SK-N-SH (cell line): ENCODE data around the gene MAST2. TPM values are rescaled to one million over a fixed set of nuclear protein-coding genes. Genes with fewer than 3 reads are reported as not detected.

ENCODE experiments used
- CTCF ChIA-PET: fragments of 300-600, 350-600 bp; formaldehyde crosslinking; extraction: SDS; loops from one replicate; lab custom pipeline; 2021; lab: Yijun Ruan, JAX
- POLR2A ChIA-PET: fragments of 350-600 bp; sonication (Branson Sonifier 250); formaldehyde crosslinking; extraction: SDS; loops from one replicate; lab custom pipeline; 2020; ENCODE audit warnings: antibody characterized with exemption, inconsistent platforms; lab: Yijun Ruan, JAX
- DNase-seq: peaks from one replicate; pipeline ENCODE4 v3.0.0; 2012
- H2AFZ ChIP-seq: fragments of 200-600 bp; sonication (generic); 2 replicates; pipeline ENCODE4 v1.8.1; 2016; ENCODE audit warnings: antibody characterized with exemption, mild to moderate bottlenecking, low read depth
- H3F3A ChIP-seq: fragments of 200-600 bp; sonication (generic); replicated peaks from 2 replicates; pipeline ENCODE3; 2016; ENCODE audit warnings: antibody characterized with exemption, mild to moderate bottlenecking; ENCODE audit not compliant: insufficient read depth
- H3K27ac ChIP-seq, 2 experiments: fragments of 200-500 bp in 1 of 2; fragments of 200-600 bp in 1 of 2; sonication (Bioruptor generic) in 1 of 2; sonication (generic), shearing (Covaris generic) in 1 of 2; 2 replicates each; pipeline versions ENCODE4 v1.5.1 to v1.6.1; 2014 to 2016; ENCODE audit warnings: low read depth in 2 of 2, inconsistent platforms in 1 of 2, low read length in 1 of 2, mild to moderate bottlenecking in 1 of 2, mixed read lengths in 1 of 2
- H3K27me3 ChIP-seq: fragments of 200-600 bp; sonication (generic), shearing (Covaris generic); 2 replicates; pipeline ENCODE4 v1.6.1; 2016; ENCODE audit warnings: mixed run types; ENCODE audit not compliant: insufficient read depth
- H3K36me3 ChIP-seq, 2 experiments: fragments of 200-500 bp in 1 of 2; fragments of 200-600 bp in 1 of 2; sonication (Bioruptor generic) in 1 of 2; sonication (generic) in 1 of 2; replicated peaks in 1 of 2; 2 replicates each; pipeline versions ENCODE3 to v1.5.1; 2014 to 2016; ENCODE audit warnings: low read length in 1 of 2, mild to moderate bottlenecking in 1 of 2; ENCODE audit not compliant: insufficient read depth in 2 of 2, control insufficient read depth in 1 of 2
- H3K4me1 ChIP-seq, 2 experiments: fragments of 200-500 bp in 1 of 2; fragments of 200-600 bp in 1 of 2; sonication (Bioruptor generic) in 1 of 2; sonication (generic), shearing (Covaris generic) in 1 of 2; 2 replicates each; pipeline versions ENCODE4 v1.5.1 to v1.6.1; 2014 to 2016; ENCODE audit warnings: low read depth in 1 of 2, low read length in 1 of 2, mixed run types in 1 of 2; ENCODE audit not compliant: insufficient read depth in 2 of 2, control insufficient read depth in 1 of 2
- H3K4me2 ChIP-seq: fragments of 200-600 bp; sonication (generic), shearing (Covaris generic); 2 replicates; pipeline ENCODE4 v1.6.1; 2017; ENCODE audit warnings: mixed run types
- H3K4me3 ChIP-seq, 2 experiments: fragments of 200-500 bp in 1 of 2; fragments of 200-600 bp in 1 of 2; sonication (Bioruptor generic) in 1 of 2; sonication (generic), shearing (Covaris generic) in 1 of 2; 2 replicates each; pipeline versions ENCODE4 v1.5.1 to v1.8.1; 2014 to 2016; ENCODE audit warnings: low read depth in 2 of 2, inconsistent platforms in 1 of 2, low read length in 1 of 2, mild to moderate bottlenecking in 1 of 2, mixed read lengths in 1 of 2, moderate library complexity in 1 of 2
- H3K79me2 ChIP-seq: fragments of 200-600 bp; sonication (generic); 2 replicates; pipeline ENCODE4 v1.8.1; 2017; ENCODE audit warnings: mild to moderate bottlenecking; ENCODE audit not compliant: insufficient read depth
- H3K9ac ChIP-seq: fragments of 200-600 bp; sonication (generic); 2 replicates; pipeline ENCODE4 v1.6.1; 2017; ENCODE audit warnings: mixed run types
- H3K9me2 ChIP-seq: fragments of 200-600 bp; sonication (generic); 2 replicates; pipeline ENCODE4 v1.6.1; 2017; ENCODE audit warnings: mixed run types
- H3K9me3 ChIP-seq: fragments of 200-600 bp; sonication (generic); 2 replicates; pipeline ENCODE4 v1.6.1; 2017; ENCODE audit warnings: mixed run types, mild to moderate bottlenecking, moderate library complexity
- H4K20me1 ChIP-seq: fragments of 200-600 bp; sonication (generic); 2 replicates; pipeline ENCODE4 v1.6.1; 2017; ENCODE audit warnings: mild to moderate bottlenecking, mixed run types; ENCODE audit not compliant: insufficient read depth
- ELF1 ChIP-seq: IDR thresholded peaks from 2 replicates; pipeline ENCODE4 v1.4.0; 2012
- EP300 ChIP-seq, 2 experiments: IDR thresholded peaks; 2 replicates each; pipeline versions ENCODE4 v1.4.0 to v1.6.1; 2012; ENCODE audit warnings: borderline replicate concordance in 1 of 2, low read depth in 1 of 2, low read length in 1 of 2
- EZH2phosphoT487 ChIP-seq: fragments of 200-600 bp; sonication (generic); IDR thresholded peaks from 2 replicates; pipeline ENCODE4 v1.6.1; 2017; ENCODE audit warnings: low read depth, mixed run types, mild to moderate bottlenecking, antibody characterized with exemption, moderate library complexity, borderline replicate concordance
- GATA2 ChIP-seq: sonication (generic); formaldehyde crosslinking; IDR thresholded peaks from 2 replicates; pipeline ENCODE4 v1.5.0; 2020; ENCODE audit warnings: mild to moderate bottlenecking, missing genetic modification reagents
- PBX3 ChIP-seq: IDR thresholded peaks from 2 replicates; pipeline ENCODE4; 2012
- POLR2AphosphoS5 ChIP-seq: IDR thresholded peaks from 2 replicates; pipeline ENCODE4 v1.6.1; 2012; ENCODE audit warnings: low read depth, low read length
- REST ChIP-seq: IDR thresholded peaks from 2 replicates; pipeline ENCODE4 v1.6.1; 2012; ENCODE audit warnings: mild to moderate bottlenecking, low read depth, low read length, moderate library complexity
- SMC3 ChIP-seq: IDR thresholded peaks from 2 replicates; pipeline ENCODE4 v1.6.1; 2012; ENCODE audit warnings: low read depth, low read length, improper control_type of control experiment
- USF1 ChIP-seq: IDR thresholded peaks from 2 replicates; pipeline ENCODE4 v1.4.0; 2012; ENCODE audit warnings: low read depth, borderline replicate concordance
- ZBTB33 ChIP-seq: IDR thresholded peaks from 2 replicates; pipeline ENCODE4 v1.4.0; 2012; ENCODE audit warnings: low read depth, borderline replicate concordance
- WGBS: methylation state at CpG from one replicate; pipeline ENCODE4 v1.1.6; 2017; ENCODE audit warnings: low lambda C conversion rate; 5-methylcytosine and 5-hydroxymethylcytosine counted together
- polyA plus RNA-seq, 3 experiments: library from polyadenylated mRNA; depleted of rRNA; stranded (reverse); fragments of >200 nt; gene quantifications; 2 replicates each; pipeline ENCODE4 v1.2.3, GENCODE V29; 2012

MAST2 gene
- polyA plus RNA-seq, 1 of the 3 experiments (the other 2 are of a cell fraction) = 53.4 TPM

GRCh38 chr1:45983967-45984366 lies 180.6 kb downstream of the MAST2 start:
- Histone ChIP-seq H3K36me3 (peaks cover 0 to 4% of the 10 kb centered on the region in 2 experiments), H3K4me1 (no peaks in the 10 kb centered on the region), H3K4me3 (no peak overlapping the region), H2AFZ (no peak overlapping the region), H3K79me2 (peaks cover 10% of the 10 kb centered on the region; the same call in 1 of the 2 replicates), H3K9ac (no peak overlapping the region), H3K9me2 (no peaks in the 10 kb centered on the region), H3K27ac (no peak overlapping the region), H4K20me1 (no peaks in the 10 kb centered on the region), H3K27me3 (no peaks in the 10 kb centered on the region), H3K9me3 (no peaks in the 10 kb centered on the region; the same call in 1 of the 2 replicates), H3F3A (peaks cover 5% of the 10 kb centered on the region), H3K4me2 (no peak overlapping the region)
- ChIA-PET POLR2A (no interaction called here), CTCF (interaction anchor here (1.2 to 1.6 kb wide), 2 partner anchors 9 to 13 kb away, joined by 3 to 4 read pairs; no protein-coding TSS in a partner anchor)
- TF ChIP-seq EP300 (IDR thresholded peaks at IDR 0.05; ENCODE audit: borderline replicate concordance in 1 of 2, low read depth in 1 of 2, low read length in 1 of 2) (no peak), REST (no peak), ZBTB33 (no peak), PBX3 (no peak), ELF1 (no peak), POLR2AphosphoS5 (no peak)
- no peak for DNase-seq

- Histone ChIP-seq H3K27ac (no peak overlapping the region), H3K4me1 (no peaks in the 10 kb centered on the region), H3K9me2 (no peaks in the 10 kb centered on the region), H3K27me3 (no peaks in the 10 kb centered on the region), H3K4me2 (no peak overlapping the region), H3K36me3 (peaks cover 0 to 6% of the 10 kb centered on the region in 2 experiments), H3K9ac (no peak overlapping the region), H3F3A (peaks cover 5% of the 10 kb centered on the region), H3K9me3 (no peaks in the 10 kb centered on the region), H3K79me2 (peaks cover 12% of the 10 kb centered on the region), H3K4me3 (no peak overlapping the region), H4K20me1 (no peaks in the 10 kb centered on the region), H2AFZ (no peak overlapping the region)
- ChIA-PET POLR2A (no interaction called here), CTCF (no interaction called here)
- 94% methylated on average over 4 of the region's 4 CpGs for WGBS
- no peak for DNase-seq
- TF ChIP-seq SMC3 (no peak), EZH2phosphoT487 (no peak), GATA2 (CRISPR knock-in tag) (no peak), USF1 (no peak)
Measured at GRCh38 chr1:45987204-45987603, 183.8 kb downstream of the MAST2 start.
